OCI-LY3 (cell line): Measurements from ENCODE around the gene GPR4.

ENCODE experiments used
- CTCF ChIP-seq: fragments of 200-600, 300-600 bp; sonication (generic); IDR thresholded peaks from 2 replicates; pipeline ENCODE4 v1.5.1; 2014; ENCODE audit warnings: antibody characterized with exemption, low read length, low read depth
- EZH2phosphoT487 ChIP-seq: fragments of 200-600 bp; shearing (Covaris generic); IDR thresholded peaks from 2 replicates; pipeline ENCODE4 v1.6.1; 2018; ENCODE audit warnings: antibody characterized with exemption, mixed run types, low read depth

DNA sequence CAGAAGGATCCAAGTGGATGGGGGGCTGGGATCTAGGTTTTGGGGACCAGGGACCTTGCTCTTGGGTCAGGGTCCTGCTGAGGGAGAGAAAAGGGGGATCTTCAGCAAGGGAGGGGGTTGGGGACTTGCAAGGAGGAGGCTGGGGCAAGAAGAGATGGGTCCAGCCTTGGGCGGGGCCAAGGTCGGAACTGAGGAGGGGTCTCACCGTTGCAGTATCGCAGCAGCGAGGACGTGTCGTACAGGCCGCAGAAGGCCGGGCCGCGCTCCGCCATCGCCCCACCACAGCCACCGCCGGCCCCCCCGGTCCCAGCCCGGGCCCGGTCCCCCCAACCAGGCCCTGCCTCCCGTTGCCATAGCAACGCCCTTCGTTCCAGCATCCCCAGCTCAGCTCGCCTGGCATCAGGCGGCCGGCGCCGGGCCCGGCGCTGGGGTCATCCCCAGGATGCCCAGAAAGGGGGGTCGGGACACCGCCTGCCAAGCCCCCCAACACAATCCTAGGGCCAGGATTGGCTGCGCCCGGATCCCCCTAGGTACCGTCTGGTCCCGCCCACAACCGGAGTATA lies 43.1 kb upstream of the GPR4 start:
- TF ChIP-seq CTCF (no peak), EZH2phosphoT487 (no peak)
